Caco-2 (cell line): ENCODE data around the gene FAM81A. TPM values are rescaled to one million over a fixed set of nuclear protein-coding genes. Genes with fewer than 3 reads are reported as not detected.

ENCODE experiments used
- BruUV-seq: library from RNA; stranded (reverse); fragments of 400-500 nt; replicated peaks from 2 replicates; lab custom pipeline; 2021; lab: Mats Ljungman, UMichigan
- CTCF ChIA-PET: fragments of 300-600 bp; sonication (Branson Sonifier 250); formaldehyde crosslinking; loops from one replicate; lab custom pipeline; 2022; ENCODE audit warnings: antibody characterized with exemption; lab: Charles Lee
- POLR2A ChIA-PET: fragments of 300-600 bp; sonication (Branson Sonifier 250); formaldehyde crosslinking; loops from one replicate; lab custom pipeline; 2022; ENCODE audit warnings: antibody characterized with exemption; lab: Charles Lee
- DNase-seq, 2 experiments: peaks; one replicate each; pipeline versions ENCODE4 v3.0.0 to v3.0.0-alpha.2; 2020 to 2022
- H3K27me3 ChIP-seq: replicated peaks from 2 replicates; pipeline ENCODE4 v1.6.0; 2011; ENCODE audit warnings: low read length; ENCODE audit not compliant: control insufficient read depth, insufficient read depth
- H3K36me3 ChIP-seq: 2 replicates; pipeline ENCODE4 v1.5.1; 2011; ENCODE audit warnings: low read length; ENCODE audit not compliant: control insufficient read depth, insufficient read depth
- H3K4me1 ChIP-seq: fragments of 250-450 bp; sonication (Bioruptor Pico); 2 replicates; pipeline ENCODE4 v1.5.1; 2020; ENCODE audit warnings: mild to moderate bottlenecking
- H3K4me3 ChIP-seq: 2 replicates; pipeline ENCODE4 v1.5.1; 2011; ENCODE audit warnings: low read depth, mild to moderate bottlenecking, control low read depth, low read length
- H3K9me3 ChIP-seq: fragments of 250-450 bp; sonication (Bioruptor Pico); 2 replicates; pipeline ENCODE4 v1.5.1; 2020; ENCODE audit warnings: mild to moderate bottlenecking, moderate library complexity
- H3K27ac Mint-ChIP-seq: one replicate; pipeline ENCODE4 v1.8.0; 2022; ENCODE audit warnings: mixed read lengths; ENCODE audit not compliant: unreplicated experiment
- H3K27me3 Mint-ChIP-seq: one replicate; pipeline ENCODE4 v1.8.0; 2022; ENCODE audit warnings: mixed read lengths; ENCODE audit not compliant: insufficient read depth, unreplicated experiment
- H3K36me3 Mint-ChIP-seq: one replicate; pipeline ENCODE4 v1.8.0; 2022; ENCODE audit warnings: mild to moderate bottlenecking, mixed read lengths; ENCODE audit not compliant: insufficient read depth, unreplicated experiment
- H3K4me1 Mint-ChIP-seq: one replicate; pipeline ENCODE4 v1.8.0; 2022; ENCODE audit warnings: low read depth, mixed read lengths; ENCODE audit not compliant: unreplicated experiment
- H3K4me3 Mint-ChIP-seq: one replicate; pipeline ENCODE4 v1.8.0; 2022; ENCODE audit warnings: mild to moderate bottlenecking, moderate library complexity, mixed read lengths; ENCODE audit not compliant: unreplicated experiment
- H3K9me3 Mint-ChIP-seq: one replicate; pipeline ENCODE4 v1.8.0; 2022; ENCODE audit warnings: mixed read lengths; ENCODE audit not compliant: unreplicated experiment
- intact Hi-C: fragments of 100-400 bp; cut with micrococcal nuclease; formaldehyde crosslinking; loops from one replicate; pipeline ENCODE4 v1.10.0; 2022; ENCODE audit not compliant: unreplicated experiment
- total RNA-seq: library from RNA; stranded (reverse); gene quantifications from 2 replicates; pipeline ENCODE4 v1.2.3, GENCODE V29; 2022
- TF ChIP-seq, protein P1 (sequence below), 2 experiments: fragments of 200-600 bp in 1 of 2; IDR thresholded peaks; 1 replicate in 1 of 2; 2 replicates in 1 of 2; pipeline versions ENCODE4 v1.5.1 to v1.8.0; 2011 to 2022; ENCODE audit warnings: antibody characterized with exemption in 1 of 2, control low read depth in 1 of 2, inconsistent platforms in 1 of 2, low read depth in 1 of 2, low read length in 1 of 2, mild to moderate bottlenecking in 1 of 2, moderate library complexity in 1 of 2; ENCODE audit not compliant: insufficient read depth in 1 of 2, severe bottlenecking in 1 of 2, unreplicated experiment in 1 of 2

Gene FAM81A
- total RNA-seq, 1 experiment from 2014 or later: 6.8 TPM

DNA sequence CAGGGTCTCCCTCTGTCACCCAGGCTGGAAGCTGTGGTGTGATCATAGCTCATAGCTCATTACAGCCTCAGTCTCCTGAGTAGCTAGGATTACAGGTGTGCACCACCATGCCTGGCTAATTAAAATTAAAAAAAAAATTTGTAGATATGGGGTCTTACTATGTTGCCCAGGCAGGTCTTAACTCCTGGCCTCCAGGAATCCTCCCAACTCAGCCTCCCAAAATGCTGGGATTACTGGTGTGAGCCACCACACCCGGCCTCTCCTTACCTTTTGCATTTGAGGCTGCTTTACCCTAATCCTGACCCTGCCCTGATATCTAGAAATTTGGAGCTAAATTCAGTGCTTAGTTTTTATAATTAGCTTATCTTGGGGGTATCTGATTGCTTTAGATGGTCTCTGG, 90.4 kb downstream of the FAM81A start:
- intact Hi-C loops: loop anchor here (1.0 kb wide), 1 partner anchor 27 kb away; no protein-coding TSS in a partner anchor
- H3K36me3 ChIP-seq: no peaks in the 10 kb centered on the region; the same call in 1 of the 2 replicates
- H3K4me1 ChIP-seq: no peaks in the 10 kb centered on the region
- ChIA-PET POLR2A (no interaction called here), CTCF (interaction anchor here (0.6 to 2.0 kb wide), 32 partner anchors 11 to 1451 kb away, joined by 3 to 21 read pairs (median 4); partner anchors contain the start of genes GCNT3, MINDY2 and MYO1E)
- no peak overlapping the region for H3K4me3 ChIP-seq
- H3K27me3 ChIP-seq: no peaks in the 10 kb centered on the region
- BruUV-seq: no TSS peak
- H3K9me3 ChIP-seq: no peaks in the 10 kb centered on the region
- H3K9me3 Mint-ChIP-seq: no peaks in the 10 kb centered on the region
- no peak for DNase-seq
- no peak overlapping the region for H3K4me3 Mint-ChIP-seq
- TF ChIP-seq, protein P1, sequence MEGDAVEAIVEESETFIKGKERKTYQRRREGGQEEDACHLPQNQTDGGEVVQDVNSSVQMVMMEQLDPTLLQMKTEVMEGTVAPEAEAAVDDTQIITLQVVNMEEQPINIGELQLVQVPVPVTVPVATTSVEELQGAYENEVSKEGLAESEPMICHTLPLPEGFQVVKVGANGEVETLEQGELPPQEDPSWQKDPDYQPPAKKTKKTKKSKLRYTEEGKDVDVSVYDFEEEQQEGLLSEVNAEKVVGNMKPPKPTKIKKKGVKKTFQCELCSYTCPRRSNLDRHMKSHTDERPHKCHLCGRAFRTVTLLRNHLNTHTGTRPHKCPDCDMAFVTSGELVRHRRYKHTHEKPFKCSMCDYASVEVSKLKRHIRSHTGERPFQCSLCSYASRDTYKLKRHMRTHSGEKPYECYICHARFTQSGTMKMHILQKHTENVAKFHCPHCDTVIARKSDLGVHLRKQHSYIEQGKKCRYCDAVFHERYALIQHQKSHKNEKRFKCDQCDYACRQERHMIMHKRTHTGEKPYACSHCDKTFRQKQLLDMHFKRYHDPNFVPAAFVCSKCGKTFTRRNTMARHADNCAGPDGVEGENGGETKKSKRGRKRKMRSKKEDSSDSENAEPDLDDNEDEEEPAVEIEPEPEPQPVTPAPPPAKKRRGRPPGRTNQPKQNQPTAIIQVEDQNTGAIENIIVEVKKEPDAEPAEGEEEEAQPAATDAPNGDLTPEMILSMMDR (IDR thresholded peaks at IDR 0.05; ENCODE audit: insufficient read depth in 1 of 2, low read depth in 1 of 2, low read length in 1 of 2, severe bottlenecking in 1 of 2, unreplicated experiment in 1 of 2): no peak
- no peaks in the 10 kb centered on the region for H3K27me3 Mint-ChIP-seq
- H3K36me3 Mint-ChIP-seq: no peaks in the 10 kb centered on the region
- H3K4me1 Mint-ChIP-seq: peaks cover 6% of the 10 kb centered on the region
- H3K27ac Mint-ChIP-seq: no peak overlapping the region

DNA sequence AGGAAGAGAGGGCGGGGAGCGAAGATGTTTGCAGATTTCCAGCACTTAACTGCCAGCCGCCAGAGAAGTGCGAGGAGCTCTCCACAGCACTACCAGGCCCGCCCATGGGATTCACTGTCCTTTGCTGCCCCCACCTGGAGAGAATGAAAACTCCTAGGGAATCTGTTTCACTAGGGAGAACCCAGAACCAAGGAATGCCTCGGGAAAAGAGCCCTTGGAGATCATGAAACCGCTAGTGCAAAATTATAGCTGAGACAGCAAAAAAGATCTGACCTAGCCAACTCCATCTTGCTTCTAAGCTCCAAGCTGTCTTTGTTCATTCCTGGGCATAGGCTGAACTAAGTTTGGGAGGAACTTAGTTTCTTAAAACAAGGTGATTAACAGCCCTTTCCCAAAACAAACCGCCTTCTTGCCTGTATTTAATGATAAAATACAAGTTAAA, 91.0 kb downstream of the FAM81A start:
- Histone ChIP-seq H3K27me3 (no peaks in the 10 kb centered on the region), H3K9me3 (no peaks in the 10 kb centered on the region), H3K36me3 (no peaks in the 10 kb centered on the region; the same call in 1 of the 2 replicates), H3K4me1 (no peaks in the 10 kb centered on the region), H3K4me3 (no peak overlapping the region)
- ChIA-PET POLR2A (no interaction called here), CTCF (interaction anchor here (0.6 to 2.0 kb wide), 32 partner anchors 14 to 1452 kb away, joined by 3 to 21 read pairs (median 4); partner anchors contain the start of genes GCNT3, MINDY2 and MYO1E)
- intact Hi-C loops: loop anchor here (1.0 kb wide), 2 partner anchors 23 to 28 kb away; no protein-coding TSS in a partner anchor
- DNase-seq: peak; percentile 90 to 91
- Mint-ChIP-seq H3K9me3 (no peaks in the 10 kb centered on the region), H3K36me3 (no peaks in the 10 kb centered on the region), H3K27ac (no peak overlapping the region), H3K27me3 (no peaks in the 10 kb centered on the region), H3K4me1 (peaks cover 6% of the 10 kb centered on the region), H3K4me3 (no peak overlapping the region)
- TF ChIP-seq, protein P1 (IDR thresholded peaks at IDR 0.05; ENCODE audit: insufficient read depth in 1 of 2, low read depth in 1 of 2, low read length in 1 of 2, severe bottlenecking in 1 of 2, unreplicated experiment in 1 of 2): peak; percentile 78 to 81
- BruUV-seq: no TSS peak

DNA sequence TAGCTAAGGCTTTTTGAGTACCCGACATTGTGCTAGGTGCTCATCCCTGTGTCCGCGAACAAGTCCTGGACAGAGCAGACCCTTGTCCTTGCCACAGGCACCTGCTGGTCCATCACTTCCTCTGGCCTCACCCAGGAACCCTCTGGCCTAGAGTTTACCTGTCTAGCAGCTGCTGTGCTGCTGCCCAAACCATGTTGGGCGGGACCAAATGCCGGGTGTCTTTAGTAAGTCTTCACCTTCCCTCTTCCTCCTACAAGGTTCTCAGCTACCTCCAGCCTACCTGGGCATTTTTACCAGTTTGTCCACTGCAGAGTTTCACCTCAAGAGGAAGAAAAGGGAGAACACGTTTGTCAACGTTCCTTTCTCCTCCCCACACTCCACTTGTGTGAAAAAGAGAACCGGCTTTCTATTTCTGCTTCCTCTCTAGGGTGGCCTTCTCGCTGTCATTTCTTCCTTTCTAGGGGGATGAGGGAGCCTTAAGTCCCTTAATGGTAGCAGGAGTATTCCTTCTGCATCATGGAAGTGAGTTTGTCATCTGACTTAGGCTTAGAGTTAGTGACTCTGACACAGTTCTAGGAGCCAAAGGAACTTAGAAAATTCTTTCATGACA, 93.2 kb downstream of the FAM81A start:
- no peaks in the 10 kb centered on the region for H3K9me3 ChIP-seq
- H3K27me3 ChIP-seq: no peaks in the 10 kb centered on the region
- no peaks in the 10 kb centered on the region for H3K9me3 Mint-ChIP-seq
- H3K4me3 Mint-ChIP-seq: no peak overlapping the region
- ChIA-PET POLR2A (interaction anchor here (0.6 kb wide), 1 partner anchor 402 kb away, joined by 15 read pairs; no protein-coding TSS in a partner anchor), CTCF (interaction anchor here (0.8 kb wide), 1 partner anchor 86 kb away, joined by 3 read pairs; no protein-coding TSS in a partner anchor)
- no peaks in the 10 kb centered on the region; the same call in 1 of the 2 replicates for H3K36me3 ChIP-seq
- TF ChIP-seq, protein P1 (IDR thresholded peaks at IDR 0.05; ENCODE audit: insufficient read depth in 1 of 2, low read depth in 1 of 2, low read length in 1 of 2, severe bottlenecking in 1 of 2, unreplicated experiment in 1 of 2): no peak
- no TSS peak for BruUV-seq
- H3K4me1 ChIP-seq: no peaks in the 10 kb centered on the region
- no peak overlapping the region for H3K4me3 ChIP-seq
- DNase-seq: no peak
- no peak overlapping the region for H3K27ac Mint-ChIP-seq
- peaks cover 13% of the 10 kb centered on the region for H3K4me1 Mint-ChIP-seq
- no peaks in the 10 kb centered on the region for H3K27me3 Mint-ChIP-seq
- intact Hi-C loops: no loop called here
- no peaks in the 10 kb centered on the region for H3K36me3 Mint-ChIP-seq
